H1 (cell line): ENCODE results near the gene STK33. TPM values are rescaled to one million over a fixed set of nuclear protein-coding genes. Genes with fewer than 3 reads are reported as not detected.

ENCODE experiments used
- CTCF ChIA-PET: fragments of 300-600 bp; sonication (Branson Sonifier 250); formaldehyde crosslinking; loops from one replicate; lab custom pipeline; 2021; ENCODE audit not compliant: partially characterized antibody; lab: Charles Lee
- POLR2A ChIA-PET: fragments of 300-600 bp; sonication (Branson Sonifier 250); formaldehyde crosslinking; loops from one replicate; lab custom pipeline; 2021; ENCODE audit warnings: inconsistent platforms; ENCODE audit not compliant: partially characterized antibody; lab: Charles Lee
- DNase-seq, 2 experiments: peaks; one replicate each; pipeline versions ENCODE4 v3.0.0 to v3.0.0-alpha.2; 2010 to 2022; ENCODE audit warnings: low spot score in 2 of 2, low read depth in 1 of 2, mixed read lengths in 1 of 2
- FAIRE-seq: peaks from 2 replicates; lab custom pipeline; 2011; peaks lifted over from hg19 to GRCh38; lab: Jason Lieb, UNC
- H2AFZ ChIP-seq: 2 replicates; pipeline ENCODE4 v1.8.1; 2012; ENCODE audit warnings: low read length, inconsistent platforms
- H2AK5ac ChIP-seq: 2 replicates; pipeline ENCODE4 v1.6.1; 2013; ENCODE audit warnings: low read depth, low read length
- H2BK120ac ChIP-seq: replicated peaks from 2 replicates; pipeline ENCODE3; 2013; ENCODE audit warnings: low read depth, low read length, inconsistent platforms
- H2BK12ac ChIP-seq: 2 replicates; pipeline ENCODE4 v1.6.1; 2013; ENCODE audit warnings: low read depth, low read length
- H2BK15ac ChIP-seq: 2 replicates; pipeline ENCODE4 v1.6.1; 2013; ENCODE audit warnings: low read length
- H2BK20ac ChIP-seq: 2 replicates; pipeline ENCODE4 v1.6.1; 2013; ENCODE audit warnings: low read length
- H2BK5ac ChIP-seq: 2 replicates; pipeline ENCODE4 v1.6.1; 2013; ENCODE audit warnings: low read depth, low read length
- H3K14ac ChIP-seq: 2 replicates; pipeline ENCODE4 v1.6.1; 2013; ENCODE audit warnings: inconsistent platforms; ENCODE audit not compliant: insufficient read length
- H3K18ac ChIP-seq: 2 replicates; pipeline ENCODE4 v1.6.1; 2013; ENCODE audit warnings: low read length; ENCODE audit errors: extremely low read depth
- H3K23ac ChIP-seq: 2 replicates; pipeline ENCODE4 v1.6.1; 2013; ENCODE audit warnings: inconsistent platforms; ENCODE audit not compliant: insufficient read length
- H3K23me2 ChIP-seq: 2 replicates; pipeline ENCODE4 v1.6.1; 2013; ENCODE audit warnings: low read depth, low read length
- H3K27ac ChIP-seq: 2 replicates; pipeline ENCODE4 v1.6.1; 2011; ENCODE audit warnings: low read depth, low read length, inconsistent platforms
- H3K27me3 ChIP-seq, 4 experiments: replicated peaks in 1 of 4; 1 replicate in 1 of 4; 2 replicates in 3 of 4; pipeline versions ENCODE4 v1.6.1 to v1.8.1; 2011 to 2013; ENCODE audit warnings: low read length in 3 of 4, mild to moderate bottlenecking in 3 of 4, inconsistent platforms in 2 of 4, mixed read lengths in 2 of 4, moderate library complexity in 1 of 4; ENCODE audit not compliant: control insufficient read depth in 3 of 4, insufficient read depth in 3 of 4; ENCODE audit errors: extremely low read depth in 1 of 4
- H3K36me3 ChIP-seq, 4 experiments: 2 replicates each; pipeline versions ENCODE4 v1.6.1 to v1.8.1; 2011 to 2013; ENCODE audit warnings: mild to moderate bottlenecking in 4 of 4, low read length in 3 of 4, moderate library complexity in 2 of 4, control low read depth in 1 of 4, inconsistent platforms in 1 of 4; ENCODE audit not compliant: insufficient read depth in 4 of 4, control insufficient read depth in 2 of 4
- H3K4ac ChIP-seq: replicated peaks from 2 replicates; pipeline ENCODE3; 2013; ENCODE audit warnings: low read length, low read depth, mixed read lengths, inconsistent platforms; ENCODE audit not compliant: insufficient read length
- H3K4me1 ChIP-seq, 4 experiments: replicated peaks in 1 of 4; 1 replicate in 1 of 4; 2 replicates in 3 of 4; pipeline versions ENCODE4 v1.6.1 to v1.8.1; 2011 to 2013; ENCODE audit warnings: low read length in 3 of 4, inconsistent platforms in 2 of 4, mixed read lengths in 1 of 4; ENCODE audit not compliant: insufficient read depth in 4 of 4, control insufficient read depth in 3 of 4
- H3K4me2 ChIP-seq, 2 experiments: 2 replicates each; pipeline versions ENCODE4 v1.6.1 to v1.8.1; 2011 to 2013; ENCODE audit warnings: low read depth in 2 of 2, low read length in 2 of 2, control low read depth in 1 of 2, inconsistent platforms in 1 of 2, mild to moderate bottlenecking in 1 of 2; ENCODE audit not compliant: insufficient read depth in 1 of 2
- H3K4me3 ChIP-seq, 4 experiments: fragments of 200-600, 300-600 bp in 1 of 4; sonication (generic), shearing (Covaris generic), sonication (Bioruptor Twin) in 1 of 4; 2 replicates each; pipeline versions ENCODE4 v1.5.1 to v1.8.1; 2011 to 2016; ENCODE audit warnings: low read length in 4 of 4, low read depth in 3 of 4, control low read depth in 2 of 4, inconsistent platforms in 2 of 4, mild to moderate bottlenecking in 2 of 4, mixed read lengths in 1 of 4, moderate library complexity in 1 of 4; ENCODE audit not compliant: insufficient read depth in 2 of 4; ENCODE audit errors: extremely low read depth in 1 of 4
- H3K56ac ChIP-seq: replicated peaks from 2 replicates; pipeline ENCODE3; 2013; ENCODE audit warnings: low read depth, mild to moderate bottlenecking, mixed read lengths, low read length, inconsistent platforms; ENCODE audit not compliant: insufficient read length
- H3K79me1 ChIP-seq: 2 replicates; pipeline ENCODE4 v1.6.1; 2013; ENCODE audit warnings: low read depth, low read length, control low read depth
- H3K79me2 ChIP-seq, 2 experiments: 2 replicates each; pipeline versions ENCODE4 v1.6.1 to v1.8.1; 2012 to 2013; ENCODE audit warnings: low read length in 2 of 2, mild to moderate bottlenecking in 2 of 2, inconsistent platforms in 1 of 2; ENCODE audit not compliant: insufficient read depth in 2 of 2, control insufficient read depth in 1 of 2
- H3K9ac ChIP-seq, 4 experiments: replicated peaks in 1 of 4; 1 replicate in 1 of 4; 2 replicates in 3 of 4; pipeline versions ENCODE4 v1.6.1 to v1.8.1; 2011 to 2013; ENCODE audit warnings: low read depth in 3 of 4, low read length in 3 of 4, control low read depth in 2 of 4, mild to moderate bottlenecking in 2 of 4, moderate library complexity in 2 of 4, inconsistent platforms in 1 of 4; ENCODE audit errors: extremely low read depth in 1 of 4
- H3K9me3 ChIP-seq, 2 experiments: 2 replicates each; pipeline versions ENCODE4 v1.6.1 to v1.8.1; 2012 to 2013; ENCODE audit warnings: mild to moderate bottlenecking in 2 of 2, moderate library complexity in 2 of 2, control low read depth in 1 of 2, inconsistent platforms in 1 of 2, low read depth in 1 of 2, low read length in 1 of 2, mixed read lengths in 1 of 2; ENCODE audit not compliant: insufficient read depth in 2 of 2
- H4K20me1 ChIP-seq, 2 experiments: replicated peaks in 1 of 2; 2 replicates each; pipeline versions ENCODE3 to v1.8.1; 2011 to 2013; ENCODE audit warnings: inconsistent platforms in 2 of 2, low read length in 2 of 2, mild to moderate bottlenecking in 1 of 2; ENCODE audit not compliant: insufficient read depth in 2 of 2, control insufficient read depth in 1 of 2
- H4K5ac ChIP-seq: 2 replicates; pipeline ENCODE4 v1.6.1; 2013; ENCODE audit warnings: low read length, low read depth, mixed read lengths, inconsistent platforms; ENCODE audit not compliant: insufficient read length
- H4K8ac ChIP-seq: 2 replicates; pipeline ENCODE4 v1.8.0; 2013; ENCODE audit warnings: mild to moderate bottlenecking, moderate library complexity, low read length, inconsistent platforms; ENCODE audit not compliant: insufficient read depth; ENCODE audit errors: extremely low read depth
- H4K91ac ChIP-seq: replicated peaks from 2 replicates; pipeline ENCODE3; 2013; ENCODE audit warnings: low read length, mixed read lengths, inconsistent platforms; ENCODE audit not compliant: insufficient read length
- CHD2 ChIP-seq: IDR thresholded peaks from 2 replicates; pipeline ENCODE4 v1.6.1; 2012; ENCODE audit warnings: low read length, improper control_type of control experiment
- CREB1 ChIP-seq: IDR thresholded peaks from 2 replicates; pipeline ENCODE4 v1.6.1; 2012; ENCODE audit warnings: inconsistent platforms
- GABPA ChIP-seq: IDR thresholded peaks from 2 replicates; pipeline ENCODE4 v1.6.1; 2011; ENCODE audit warnings: mild to moderate bottlenecking, low read length, moderate library complexity, borderline replicate concordance; ENCODE audit not compliant: insufficient read depth
- MAFK ChIP-seq: IDR thresholded peaks from 2 replicates; pipeline ENCODE4 v1.6.1; 2012; ENCODE audit warnings: low read depth, mild to moderate bottlenecking, improper control_type of control experiment, low read length
- NRF1 ChIP-seq: IDR thresholded peaks from 2 replicates; pipeline ENCODE4 v1.6.1; 2011; ENCODE audit warnings: mild to moderate bottlenecking, low read depth, low read length, improper control_type of control experiment
- POLR2A ChIP-seq, 2 experiments: IDR thresholded peaks; 1 replicate in 1 of 2; 2 replicates in 1 of 2; pipeline ENCODE4 v1.6.1; 2011; ENCODE audit warnings: low read depth in 2 of 2, low read length in 2 of 2, mild to moderate bottlenecking in 2 of 2; ENCODE audit errors: control extremely low read depth in 1 of 2
- TAF1 ChIP-seq: IDR thresholded peaks from 2 replicates; pipeline ENCODE4 v1.6.1; 2011; ENCODE audit warnings: mild to moderate bottlenecking, low read depth, low read length
- TAF7 ChIP-seq: optimal IDR thresholded peaks from 2 replicates; pipeline ENCODE3; 2011; ENCODE audit warnings: low read depth, mild to moderate bottlenecking, inconsistent platforms, low read length, moderate library complexity, borderline replicate concordance
- WGBS, 2 experiments: shearing (Covaris generic) in 1 of 2; methylation state at CpG; one replicate each; pipeline versions ENCODE4 v1.1.6 to v1.1.7; 2013 to 2015; ENCODE audit warnings: low lambda C conversion rate in 2 of 2, mixed read lengths in 2 of 2, inconsistent platforms in 1 of 2, low coverage in 1 of 2, missing lambda C conversion rate in 1 of 2; ENCODE audit not compliant: insufficient replicate concordance in 2 of 2, insufficient coverage in 1 of 2, insufficient read length in 1 of 2; ENCODE audit errors: extremely low coverage in 1 of 2, missing lambda C conversion rate in 1 of 2; 5-methylcytosine and 5-hydroxymethylcytosine counted together
- polyA plus RNA-seq, 7 experiments: library from polyadenylated mRNA; depleted of rRNA in 3 of 7; stranded (reverse) in 5 of 7; unstranded in 2 of 7; fragments of >200 nt in 5 of 7; fragments of 200-250 nt in 2 of 7; gene quantifications; 1 replicate in 5 of 7; 2 replicates in 1 of 7; 4 replicates in 1 of 7; pipeline versions ENCODE4 v1.2.1 to v1.2.3, GENCODE V29; 2011 to 2013; ENCODE audit warnings: missing spikeins in 2 of 7, mixed read lengths in 2 of 7
- total RNA-seq: library from RNA; stranded (reverse); fragmentation: NEBNext Ultra II Directional; extraction: Animal tissue kit (Norgen Biotek cat#: 25700); gene quantifications from 2 replicates; pipeline ENCODE4 v1.2.1, GENCODE V29; 2021
- TF ChIP-seq, protein P1 (sequence below): IDR thresholded peaks from 2 replicates; pipeline ENCODE4 v1.6.1; 2012; ENCODE audit warnings: inconsistent platforms

STK33 gene
- total and polyA plus RNA-seq, 2 of the 8 experiments (the other 6 are each of a cell fraction or from before 2014, with no cell fraction given), result 8.8 to 25.1 TPM

GRCh38 chr11:8375932-8376331, 218.1 kb downstream of the STK33 start:
- Histone ChIP-seq H2AK5ac (no peak overlapping the region), H3K56ac (no peak overlapping the region), H2BK20ac (no peak overlapping the region), H4K8ac (no peak overlapping the region), H3K9me3 (no peaks in the 10 kb centered on the region), H3K4ac (no peak overlapping the region), H3K9ac (no peak overlapping the region), H3K79me2 (no peaks in the 10 kb centered on the region), H3K4me2 (no peak overlapping the region), H3K36me3 (no peaks in the 10 kb centered on the region), H2BK120ac (no peak overlapping the region), H3K27ac (no peak overlapping the region), H2AFZ (no peak overlapping the region), H3K79me1 (no peaks in the 10 kb centered on the region), H2BK15ac (no peak overlapping the region), H2BK12ac (no peak overlapping the region), H4K5ac (no peak overlapping the region), H3K23ac (no peak overlapping the region), H3K27me3 (no peaks in the 10 kb centered on the region), H3K4me1 (peaks cover 0 to 2% (median 0%) of the 10 kb centered on the region in 4 experiments; a peak in 1 of 7 replicates), H3K23me2 (no peaks in the 10 kb centered on the region), H4K20me1 (no peaks in the 10 kb centered on the region), H2BK5ac (no peak overlapping the region), H4K91ac (no peak overlapping the region), H3K14ac (no peak overlapping the region), H3K4me3 (no peak overlapping the region), H3K18ac (no peak overlapping the region)
- no peak for FAIRE-seq
- ChIA-PET POLR2A (no interaction called here), CTCF (interaction anchor here (0.5 to 2.2 kb wide), 4 partner anchors 7 to 191 kb away, joined by 3 to 10 read pairs (median 6); no protein-coding TSS in a partner anchor)
- DNase-seq, result no peak
- WGBS, 2 experiments, result 63% methylated on average over 4 of the region's 4 CpGs; no CpG with 5 or more reads in 1 of the 2 experiments
- TF ChIP-seq, protein P1, sequence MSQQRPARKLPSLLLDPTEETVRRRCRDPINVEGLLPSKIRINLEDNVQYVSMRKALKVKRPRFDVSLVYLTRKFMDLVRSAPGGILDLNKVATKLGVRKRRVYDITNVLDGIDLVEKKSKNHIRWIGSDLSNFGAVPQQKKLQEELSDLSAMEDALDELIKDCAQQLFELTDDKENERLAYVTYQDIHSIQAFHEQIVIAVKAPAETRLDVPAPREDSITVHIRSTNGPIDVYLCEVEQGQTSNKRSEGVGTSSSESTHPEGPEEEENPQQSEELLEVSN, result no peak
- TF ChIP-seq TAF7, result no peak
- TF ChIP-seq POLR2A (IDR thresholded peaks at IDR 0.05; ENCODE audit: control extremely low read depth in 1 of 2, low read depth in 2 of 2, low read length in 2 of 2), result no peak
- no peak for TF ChIP-seq MAFK
- no peak for TF ChIP-seq CHD2
- TF ChIP-seq NRF1, result no peak
- TF ChIP-seq GABPA, result no peak
- no peak for TF ChIP-seq TAF1
- TF ChIP-seq CREB1, result no peak
